Activated naive CD4-positive, alpha-beta T cell treated with anti-CD3 and anti-CD28 coated beads, Interleukin-2, amount 50 U/mL, for 72 hours (primary cell): ENCODE results near the gene LRIG2. TPM values are rescaled to one million over a fixed set of nuclear protein-coding genes. Genes with fewer than 3 reads are reported as not detected.
A peak's percentile ranks its signal among the peaks of the same experiment; 100 is the strongest.
"Not testable (repeated sequence)": the region's sequence is repeated elsewhere in the genome, so short reads cannot be mapped to it uniquely, and the experiment has no call there.

ENCODE experiments used
- ATAC-seq, 2 donors: fragments of 150-1000 bp; cut with Tn5 transposase; 2 replicates each; pipeline ENCODE4 v1.10.0; 2021; ENCODE audit warnings: mild to moderate bottlenecking in 2 of 2, moderate library complexity in 2 of 2
- DNase-seq, 2 donors: peaks; one replicate each; pipeline ENCODE4 v3.0.0; 2021 to 2022; ENCODE audit warnings: low spot score in 2 of 2
- H3K27ac Mint-ChIP-seq, 2 donors: one replicate each; pipeline ENCODE4 v1.8.0; 2022; ENCODE audit warnings: mild to moderate bottlenecking in 2 of 2, mixed read lengths in 2 of 2
- H3K36me3 Mint-ChIP-seq, 2 donors: one replicate each; pipeline ENCODE4 v1.8.0; 2022; ENCODE audit warnings: mixed read lengths in 2 of 2
- H3K9me3 Mint-ChIP-seq, 2 donors: one replicate each; pipeline ENCODE4 v1.8.0; 2022; ENCODE audit warnings: mixed read lengths in 2 of 2
- total RNA-seq, 2 donors: library from RNA; stranded (reverse); gene quantifications; one replicate each; pipeline ENCODE4 v1.2.3, GENCODE V29; 2022

LRIG2 gene
- total RNA-seq, 2 donors from 2014 or later: 12.5 to 14.0 TPM

GRCh38 chr1:113138778-113139177 lies 65.8 kb downstream of the LRIG2 start:
- DNase-seq (no peak), ATAC-seq (no peak)
- peaks cover 0 to 9% of the 10 kb centered on the region in 2 donors for H3K36me3 Mint-ChIP-seq
- no peak overlapping the region for H3K27ac Mint-ChIP-seq
- peaks cover 0 to 5% of the 10 kb centered on the region in 2 donors for H3K9me3 Mint-ChIP-seq

DNA sequence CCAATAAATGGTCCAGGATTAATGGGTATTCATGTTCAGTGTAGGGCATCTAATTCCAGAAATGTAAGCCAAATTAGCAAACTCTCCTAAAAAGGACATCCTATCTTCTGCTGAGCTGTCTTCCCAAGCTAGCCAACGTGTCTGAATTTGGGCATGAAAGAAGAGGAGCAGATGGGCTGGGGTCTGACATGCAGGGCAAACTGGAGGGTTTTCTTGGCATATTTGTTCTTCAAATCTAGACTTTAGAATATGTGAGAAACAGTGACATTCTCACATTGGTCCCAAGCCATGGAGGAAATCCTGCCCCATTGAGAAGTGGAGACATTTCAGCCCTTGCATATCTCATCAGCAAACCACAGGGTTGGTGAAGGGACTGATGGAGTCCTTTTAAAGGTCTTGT lies 67.2 kb downstream of the LRIG2 start:
- ATAC-seq: peak; percentile 10 to 20
- Mint-ChIP-seq H3K36me3 (peaks cover 0 to 1% of the 10 kb centered on the region in 2 donors), H3K9me3 (no peaks in the 10 kb centered on the region), H3K27ac (no peak overlapping the region)
- DNase-seq: no peak

- ATAC-seq: peak; percentile 84 to 86
- Mint-ChIP-seq H3K27ac (peak overlapping the region in 1 of 2 donors; percentile 72), H3K36me3 (no peaks in the 10 kb centered on the region), H3K9me3 (no peaks in the 10 kb centered on the region)
- peak in 1 of 2 donors; percentile 59 for DNase-seq
These were observed 67.8 kb downstream of the LRIG2 start for GRCh38 chr1:113140588-113141446.

DNA sequence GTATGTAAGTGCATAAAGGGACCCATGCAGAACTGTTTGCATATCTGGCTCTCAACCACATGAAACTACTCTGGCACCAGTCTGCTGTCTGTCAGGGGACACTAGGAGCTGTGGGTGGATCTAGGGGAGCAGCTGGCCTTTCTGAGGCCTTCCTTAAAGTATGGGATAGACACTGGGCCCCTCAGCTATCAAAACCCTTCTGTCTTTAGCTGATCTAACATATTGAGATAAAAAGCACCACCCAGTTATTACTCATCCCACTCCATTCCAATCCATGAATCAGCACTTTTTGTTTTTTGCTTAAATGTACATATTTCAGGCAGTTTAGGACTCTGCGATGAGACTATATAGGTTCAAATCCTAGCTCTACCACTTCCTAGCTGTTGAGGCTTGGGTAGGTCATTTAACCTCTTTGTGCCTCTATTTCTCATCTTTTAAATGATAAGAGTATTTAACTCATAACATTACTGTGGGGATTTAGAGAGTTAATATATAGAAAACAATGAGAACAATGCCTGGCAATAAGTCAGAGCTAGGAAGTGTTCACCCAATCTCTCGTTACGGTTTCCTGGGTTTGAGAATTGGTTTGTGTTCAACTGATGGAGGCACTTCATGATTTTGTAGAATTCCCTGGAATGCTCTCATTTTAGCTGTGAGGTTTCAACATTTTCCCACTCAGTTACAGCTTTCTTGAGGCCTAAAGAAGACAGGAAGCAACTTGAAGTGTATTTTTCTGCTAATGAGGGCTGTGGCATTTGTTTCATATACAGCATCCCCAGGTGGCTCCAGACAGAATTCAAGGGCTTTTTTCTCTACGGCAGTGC lies 68.9 kb downstream of the LRIG2 start:
- Mint-ChIP-seq H3K9me3 (no peaks in the 10 kb centered on the region), H3K36me3 (no peaks in the 10 kb centered on the region), H3K27ac (no peak overlapping the region)
- DNase-seq (no peak), ATAC-seq (no peak)

DNA sequence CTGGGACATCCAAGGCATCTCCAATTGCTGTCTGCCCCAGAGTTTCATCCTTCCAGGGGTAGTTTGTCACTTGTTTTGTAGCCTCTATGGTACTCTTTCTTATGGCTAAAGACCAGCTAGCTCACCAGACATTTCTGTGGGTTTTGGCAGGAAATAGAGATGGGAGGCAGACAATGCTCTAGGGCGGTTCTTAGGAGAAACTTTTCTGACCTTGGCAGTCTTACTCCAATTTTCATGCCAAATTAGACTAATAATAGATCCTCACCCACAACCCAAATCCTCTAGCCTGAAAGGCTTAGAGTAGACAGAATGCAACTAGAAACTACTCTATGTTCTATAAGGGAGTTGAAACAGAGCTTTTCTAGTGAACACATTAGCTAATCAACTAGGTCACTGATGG lies 69.8 kb downstream of the LRIG2 start:
- Mint-ChIP-seq H3K36me3 (no peaks in the 10 kb centered on the region), H3K27ac (no peak overlapping the region), H3K9me3 (no peaks in the 10 kb centered on the region)
- ATAC-seq: no peak
- DNase-seq: no peak

DNA sequence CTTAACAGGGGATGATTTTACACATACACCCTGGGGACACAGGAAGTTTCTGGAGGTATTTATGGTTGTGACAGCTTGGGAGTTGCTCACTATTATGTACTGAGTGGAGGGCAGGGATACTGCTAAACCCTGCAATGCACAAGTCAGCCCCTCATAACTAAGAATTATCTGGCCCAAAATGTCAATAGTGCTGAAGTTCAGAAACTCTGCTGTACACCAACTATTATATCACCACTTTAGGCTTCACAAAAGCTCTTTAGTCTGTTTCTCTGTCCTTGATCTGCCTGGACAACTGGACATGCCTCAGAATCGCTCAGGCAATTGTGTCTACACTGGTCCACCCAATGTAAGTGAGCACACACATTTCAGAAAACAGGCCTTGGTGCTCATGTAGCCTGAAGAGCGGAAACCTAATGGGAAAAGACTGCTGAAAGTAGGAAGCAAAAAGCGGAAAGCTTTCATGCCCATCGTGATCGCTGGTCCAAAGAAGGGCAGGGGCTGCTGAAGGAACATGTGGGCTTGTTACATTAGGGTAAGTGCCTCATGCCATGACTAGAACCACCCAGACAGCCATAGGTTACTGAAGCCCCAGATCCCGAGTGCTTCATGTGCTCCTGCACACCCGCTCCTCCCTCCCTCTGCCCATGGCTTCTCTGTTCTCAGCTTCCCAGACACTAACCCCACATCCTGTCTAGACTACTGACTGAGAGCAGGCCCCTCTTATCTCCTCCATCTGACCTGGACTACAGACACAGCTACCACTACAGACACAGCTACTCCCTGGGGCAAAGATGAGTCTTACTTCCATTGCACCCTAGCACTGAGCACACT lies 73.5 kb downstream of the LRIG2 start:
- no peak overlapping the region for H3K27ac Mint-ChIP-seq
- DNase-seq: no peak
- ATAC-seq: peak; percentile 53 to 88
- H3K36me3 Mint-ChIP-seq: no peaks in the 10 kb centered on the region
- H3K9me3 Mint-ChIP-seq: no peaks in the 10 kb centered on the region

DNA sequence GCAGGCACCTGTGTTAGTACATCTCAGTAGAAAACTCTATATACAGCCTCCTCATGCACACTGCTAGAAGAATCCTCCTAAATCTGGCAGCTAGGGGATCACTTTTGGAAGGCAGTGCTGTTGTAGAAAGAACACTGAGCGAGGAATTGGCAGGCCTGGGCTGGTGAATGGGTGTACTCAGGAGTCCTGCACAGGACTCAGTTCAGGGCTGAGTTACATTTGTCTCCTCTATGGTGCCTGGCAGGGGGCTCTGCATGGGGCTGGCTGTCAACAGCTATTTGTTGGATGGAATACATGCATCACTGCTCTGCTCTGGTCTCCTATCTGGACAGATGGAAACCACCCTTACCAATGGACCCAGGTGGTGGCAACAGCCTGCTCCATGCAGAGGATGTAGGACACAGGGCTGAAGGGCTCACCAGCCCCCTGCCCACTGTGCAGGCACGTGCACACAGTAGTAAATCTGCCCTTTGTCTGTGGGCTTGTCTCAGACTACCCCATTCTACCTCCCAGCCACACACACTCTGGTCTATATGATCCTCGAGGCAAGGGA lies 74.2 kb downstream of the LRIG2 start:
- Mint-ChIP-seq H3K9me3 (no peaks in the 10 kb centered on the region), H3K36me3 (no peaks in the 10 kb centered on the region), H3K27ac (no peak overlapping the region)
- DNase-seq (no peak), ATAC-seq (peak in 1 of 2 donors; percentile 24)

DNA sequence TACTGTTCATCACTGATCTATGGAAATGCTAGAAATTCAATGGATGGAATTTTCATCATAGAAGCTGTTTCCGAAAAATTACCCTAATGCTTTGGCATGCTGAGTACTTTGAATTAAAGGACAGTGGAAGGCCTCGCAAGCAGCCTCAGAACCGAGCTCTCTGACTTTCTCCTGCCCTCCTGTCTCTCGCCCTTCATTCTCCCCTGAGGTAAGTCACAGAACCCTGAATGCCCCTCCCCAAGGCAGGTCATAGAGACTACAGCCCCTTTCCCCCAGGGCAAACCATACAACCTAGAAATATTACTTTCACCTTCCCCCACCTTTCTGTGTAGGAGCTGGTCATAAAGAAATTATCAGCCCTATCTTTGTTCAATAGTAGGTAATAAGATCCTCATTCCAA lies 74.8 kb downstream of the LRIG2 start:
- no peak for DNase-seq
- no peaks in the 10 kb centered on the region for H3K9me3 Mint-ChIP-seq
- no peaks in the 10 kb centered on the region for H3K36me3 Mint-ChIP-seq
- ATAC-seq: no peak
- no peak overlapping the region for H3K27ac Mint-ChIP-seq

DNA sequence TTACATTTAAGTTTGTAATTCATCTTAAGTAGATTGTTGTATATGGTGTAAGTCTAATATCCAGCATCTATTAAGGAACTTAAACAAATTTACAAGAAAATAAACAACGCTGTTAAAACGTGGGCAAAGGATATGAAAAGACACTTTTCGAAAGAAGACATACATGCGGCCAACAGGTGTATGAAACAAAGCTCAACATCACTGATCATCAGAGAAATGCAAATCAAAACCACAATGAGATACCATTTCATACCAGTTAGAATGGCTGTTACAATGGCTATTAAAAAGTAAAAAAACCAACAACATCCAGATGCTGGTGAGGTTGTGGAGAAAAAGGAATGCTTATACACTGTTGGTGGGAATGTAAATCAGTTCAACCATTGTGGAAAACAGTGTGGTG lies 77.5 kb downstream of the LRIG2 start:
- DNase-seq, H3K9me3 Mint-ChIP-seq, H3K27ac Mint-ChIP-seq, H3K36me3 Mint-ChIP-seq, ATAC-seq: not testable (repeated sequence)

DNA sequence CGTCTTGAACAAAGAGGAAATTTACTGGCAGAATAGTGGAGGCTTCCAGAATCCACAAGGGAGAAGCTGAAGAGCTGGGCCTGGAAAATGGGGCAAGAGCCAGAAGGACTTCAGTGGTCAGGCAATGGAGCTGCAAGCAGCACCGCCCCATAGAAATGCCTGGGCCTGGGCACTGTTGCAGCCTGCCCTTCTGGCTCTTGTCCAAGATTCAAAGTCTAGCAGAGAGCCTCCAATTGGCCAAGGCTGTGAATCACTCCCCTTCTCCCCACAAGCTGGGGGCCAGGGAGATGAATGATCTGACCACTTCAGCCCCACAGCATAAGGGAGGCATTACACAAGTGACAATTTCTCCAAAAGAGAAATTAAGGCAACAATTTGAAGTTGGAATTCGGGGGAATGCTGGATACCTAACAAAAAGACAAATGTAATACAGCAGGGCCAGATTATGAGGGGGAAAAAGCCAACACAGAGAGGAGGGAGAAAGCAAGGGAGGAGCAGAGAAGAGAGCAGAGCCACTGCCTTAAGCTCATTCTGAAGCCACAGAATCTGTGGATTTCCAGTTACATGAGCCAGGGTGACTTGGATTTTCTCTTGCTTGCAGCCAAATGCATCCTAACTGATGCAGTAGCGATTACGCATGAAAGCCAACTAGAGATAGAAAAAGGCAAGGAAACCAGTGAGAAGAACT lies 80.3 kb downstream of the LRIG2 start:
- DNase-seq (no peak), ATAC-seq (no peak)
- Mint-ChIP-seq H3K36me3 (peaks cover 0 to 20% of the 10 kb centered on the region in 2 donors), H3K9me3 (peaks cover 7 to 12% of the 10 kb centered on the region in 2 donors), H3K27ac (peak overlapping the region in 1 of 2 donors; percentile 33)

- Mint-ChIP-seq H3K27ac (no peak overlapping the region), H3K9me3 (peaks cover 7 to 12% of the 10 kb centered on the region in 2 donors), H3K36me3 (peaks cover 0 to 20% of the 10 kb centered on the region in 2 donors)
- ATAC-seq (no peak), DNase-seq (no peak)
These were observed 83.4 kb downstream of the LRIG2 start for GRCh38 chr1:113156368-113156767.

DNA sequence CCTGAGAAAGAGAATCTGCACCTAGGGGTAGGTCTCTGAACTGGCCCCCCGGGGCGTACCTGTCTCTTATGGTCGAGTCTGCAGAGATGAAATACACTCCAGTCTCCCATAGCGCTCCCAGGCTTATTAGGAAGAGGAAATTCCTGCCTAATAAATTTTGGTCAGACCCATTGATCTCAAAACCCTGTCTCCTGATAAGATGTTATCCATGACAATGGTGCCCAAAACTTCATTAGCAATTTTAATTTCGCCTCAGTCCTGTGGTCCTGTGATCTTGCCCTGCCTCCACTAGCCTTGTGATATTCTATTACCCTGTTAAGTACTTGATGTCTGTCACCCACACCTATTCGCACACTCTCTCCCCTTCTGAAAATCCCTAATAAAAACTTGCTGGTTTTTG lies 85.7 kb downstream of the LRIG2 start:
- Mint-ChIP-seq H3K36me3 (peaks cover 0 to 20% of the 10 kb centered on the region in 2 donors), H3K9me3 (peaks cover 7 to 12% of the 10 kb centered on the region in 2 donors)
- not testable (repeated sequence) for ATAC-seq, DNase-seq, H3K27ac Mint-ChIP-seq

GRCh38 chr1:113166473-113166872 lies 93.5 kb downstream of the LRIG2 start:
- Mint-ChIP-seq H3K27ac (no peak overlapping the region), H3K9me3 (peaks cover under 1 to 2% of the 10 kb centered on the region in 2 donors), H3K36me3 (peaks cover under 1 to 2% of the 10 kb centered on the region in 2 donors)
- ATAC-seq (no peak), DNase-seq (no peak)

DNA sequence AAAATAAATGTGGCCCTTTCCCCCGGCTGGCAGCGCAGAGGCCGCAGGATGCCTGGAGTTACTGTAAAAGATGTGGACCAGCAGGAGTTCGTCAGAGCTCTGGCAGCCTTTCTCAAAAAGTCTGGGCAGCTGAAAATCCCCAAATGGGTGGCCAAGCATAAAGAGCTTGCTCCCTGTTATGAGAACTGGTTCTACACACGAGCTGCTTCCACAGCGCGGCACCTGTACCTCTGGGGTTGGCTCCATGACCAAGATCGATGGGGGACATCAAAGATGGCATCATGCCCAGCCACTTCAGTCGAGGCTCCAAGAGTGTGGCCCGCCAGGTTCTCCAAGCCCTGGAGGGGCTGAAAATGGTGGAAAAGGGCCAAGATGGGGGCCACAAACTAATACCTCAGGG lies 95.9 kb downstream of the LRIG2 start:
- ATAC-seq (no peak), DNase-seq (no peak)

GRCh38 chr1:113169591-113169990 lies 96.6 kb downstream of the LRIG2 start:
- Mint-ChIP-seq H3K9me3 (peaks cover 10 to 11% of the 10 kb centered on the region in 2 donors), H3K36me3 (peaks cover 12 to 18% of the 10 kb centered on the region in 2 donors), H3K27ac (no peak overlapping the region)
- DNase-seq (no peak), ATAC-seq (no peak)

More for the DNA sequence above, 95.9 kb downstream of the LRIG2 start:
- Mint-ChIP-seq H3K9me3 (peaks cover 10 to 11% of the 10 kb centered on the region in 2 donors), H3K27ac (no peak overlapping the region), H3K36me3 (peaks cover 12 to 18% of the 10 kb centered on the region in 2 donors)

DNA sequence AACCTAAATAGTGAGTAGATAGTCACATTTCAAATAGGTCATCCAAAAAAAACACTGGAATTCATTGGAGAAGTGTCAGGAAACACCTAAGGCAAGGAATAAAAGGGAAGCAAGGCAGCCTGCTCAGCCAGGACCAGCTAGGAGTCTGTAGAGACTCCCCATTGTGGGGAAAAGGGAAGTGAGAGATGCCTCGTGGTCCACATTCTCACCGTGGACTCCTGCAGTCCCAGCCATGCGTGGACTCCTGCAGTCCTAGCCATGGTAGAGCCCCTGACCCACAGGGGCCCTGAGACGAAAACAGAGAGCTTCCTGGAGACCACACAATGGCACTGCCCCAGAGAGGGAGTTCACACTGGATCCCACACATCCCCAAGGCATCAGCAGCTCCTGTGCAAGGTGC lies 97.5 kb downstream of the LRIG2 start:
- H3K27ac Mint-ChIP-seq: no peak overlapping the region
- no peak for DNase-seq
- peaks cover 12 to 18% of the 10 kb centered on the region in 2 donors for H3K36me3 Mint-ChIP-seq
- no peak for ATAC-seq
- peaks cover 10 to 11% of the 10 kb centered on the region in 2 donors for H3K9me3 Mint-ChIP-seq
